Right cardiac atrium (tissue), 5 donors: ENCODE measurements around the gene EDEM2. TPM values are rescaled to one million over a fixed set of nuclear protein-coding genes. Genes with fewer than 3 reads are reported as not detected.
A peak's percentile ranks its signal among the peaks of the same experiment; 100 is the strongest.
"Not testable (repeated sequence)": the region's sequence is repeated elsewhere in the genome, so short reads cannot be mapped to it uniquely, and the experiment has no call there.

Source experiments
- ATAC-seq, 2 donors: fragments of 200-7000 bp; cut with Tn5 transposase; one replicate each; pipeline versions ENCODE4 v1.8.0 to v1.9.1; 2020; ENCODE audit warnings: moderate library complexity in 2 of 2, mild to moderate bottlenecking in 1 of 2
- DNase-seq, 3 donors: peaks; one replicate each; pipeline ENCODE4 v3.0.0-alpha.2; 2020
- H3K27ac ChIP-seq: one replicate; pipeline ENCODE4 v1.5.1; 2013; ENCODE audit warnings: mild to moderate bottlenecking, low read length, control low read depth, moderate library complexity
- H3K27me3 ChIP-seq: one replicate; pipeline ENCODE4 v1.6.1; 2013; ENCODE audit not compliant: control insufficient read depth, insufficient read depth
- H3K4me1 ChIP-seq: one replicate; pipeline ENCODE4 v1.6.1; 2013; ENCODE audit warnings: low read length; ENCODE audit not compliant: control insufficient read depth, insufficient read depth
- H3K4me3 ChIP-seq: one replicate; pipeline ENCODE4 v1.5.1; 2013; ENCODE audit warnings: low read length, control low read depth
- H3K9me3 ChIP-seq: one replicate; pipeline ENCODE4 v1.6.1; 2013; ENCODE audit warnings: low read length; ENCODE audit not compliant: control insufficient read depth
- WGBS: extraction: QIAGEN DNeasy Blood & Tissue Kit; methylation state at CpG from one replicate; pipeline ENCODE4 v1.1.7; 2013; 5-methylcytosine and 5-hydroxymethylcytosine counted together
- intact Hi-C, 4 donors: fragments of 100-400 bp; cut with DNase I; formaldehyde crosslinking; loops; one replicate each; pipeline versions ENCODE4 v1.11.0 to v1.14.0; 2022 to 2023
- polyA plus RNA-seq: library from polyadenylated mRNA; stranded (reverse); fragments of 200-250 nt; gene quantifications from one replicate; pipeline ENCODE4 v1.2.3, GENCODE V29; 2013
- total RNA-seq, 4 donors: library from RNA; stranded (reverse); fragmentation: NEBNext Ultra II Directional; extraction: Animal tissue kit (Norgen Biotek cat#: 25700); gene quantifications; one replicate each; pipeline ENCODE4 v1.2.1, GENCODE V29; 2021
- donor health status: healthy with polysubstance abuse.
- donor health status: DM: no; HTN: yes; CAD: no.
- donor health status: DM: no; HTN: no; CAD: no.
- donor health status: DM: no; HTN: yes; CAD: no; lungs with severe emphysema.
- donor health status: DM: yes; HTN: yes; CAD: no.

EDEM2 gene
- total and polyA plus RNA-seq, 5 donors: 11.8 to 25.9 (median 15.2) TPM

DNA sequence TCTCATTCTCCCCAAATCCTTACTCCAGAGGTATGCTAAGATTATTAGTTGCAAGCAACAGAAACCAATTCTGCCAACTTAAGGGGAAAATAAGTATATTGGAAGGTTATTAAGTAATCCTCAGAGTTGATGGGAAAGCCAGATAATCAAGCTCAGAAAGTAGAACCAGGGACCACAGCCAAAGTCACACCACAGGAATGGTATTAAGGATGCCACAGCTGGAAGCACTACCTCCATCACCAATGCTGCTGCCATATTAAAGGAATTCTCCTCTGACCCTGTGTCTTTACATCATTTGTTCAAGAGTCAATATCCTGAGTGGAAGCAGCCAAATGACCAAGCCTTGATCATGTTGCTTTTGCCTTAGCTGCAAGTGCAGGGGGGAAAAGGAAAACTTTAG is 34.6 kb upstream of the EDEM2 start:
- intact Hi-C loops: no loop called here
- Histone ChIP-seq H3K4me1 (no peaks in the 10 kb centered on the region), H3K4me3 (no peak overlapping the region), H3K27ac (no peak overlapping the region), H3K9me3 (no peaks in the 10 kb centered on the region), H3K27me3 (no peaks in the 10 kb centered on the region)
- no peak for DNase-seq
- ATAC-seq: no peak

- Histone ChIP-seq H3K4me3 (no peak overlapping the region), H3K27ac (no peak overlapping the region), H3K4me1 (no peaks in the 10 kb centered on the region), H3K27me3 (no peaks in the 10 kb centered on the region), H3K9me3 (no peaks in the 10 kb centered on the region)
- intact Hi-C loops: no loop called here
- DNase-seq (no peak), ATAC-seq (no peak)
- 89% methylated on average over 5 of the region's 5 CpGs for WGBS
Measured at GRCh38 chr20:35180266-35180665, 33.1 kb upstream of the EDEM2 start.

DNA sequence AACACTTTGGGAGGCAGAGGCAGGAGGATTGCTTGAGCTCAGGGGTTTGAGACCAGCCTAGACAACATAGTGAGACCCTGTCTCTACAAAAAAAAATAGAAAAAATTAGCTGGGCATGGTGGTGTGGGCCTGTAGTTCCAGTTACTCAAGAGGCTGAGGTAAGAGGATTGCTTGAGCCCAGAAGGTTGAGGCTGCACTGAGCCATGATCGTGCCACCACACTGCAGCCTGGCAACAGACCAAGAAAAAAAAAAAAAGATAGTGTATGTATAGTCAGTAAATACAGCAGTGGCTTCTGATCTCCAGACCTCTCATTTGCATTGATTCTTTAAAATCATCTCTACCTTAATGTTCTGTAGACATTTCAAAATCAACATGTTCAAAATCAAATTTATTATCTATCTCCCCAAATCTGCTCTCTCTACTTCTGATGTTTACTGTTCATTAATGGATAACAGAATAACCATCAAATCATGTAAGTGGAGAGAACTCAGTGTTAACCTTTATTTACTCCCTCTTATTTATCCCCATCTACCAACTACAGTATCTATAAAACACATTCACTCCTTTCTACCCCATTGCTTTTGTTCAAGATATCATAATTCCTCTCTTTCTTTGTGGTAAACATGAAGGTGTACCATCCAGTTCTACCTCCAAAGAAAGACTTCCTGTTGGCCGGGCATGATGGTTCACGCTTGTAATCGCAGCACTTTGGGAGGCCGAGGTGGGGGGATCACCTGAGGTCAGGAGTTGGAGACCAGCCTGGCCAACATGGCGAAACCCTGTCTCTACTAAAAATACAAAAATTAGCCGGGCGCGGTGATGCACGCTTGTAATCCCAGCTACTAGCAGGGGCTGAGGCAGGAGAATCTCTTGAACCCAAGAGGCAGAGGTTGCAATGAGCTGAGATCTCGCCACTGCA is 32.4 kb upstream of the EDEM2 start:
- no peak for DNase-seq
- 91% methylated on average over 11 of the region's 11 CpGs for WGBS
- Histone ChIP-seq H3K27ac (no peak overlapping the region), H3K4me3 (no peak overlapping the region), H3K4me1 (no peaks in the 10 kb centered on the region), H3K27me3 (no peaks in the 10 kb centered on the region), H3K9me3 (no peaks in the 10 kb centered on the region)
- intact Hi-C loops: no loop called here
- no peak for ATAC-seq

- intact Hi-C loops: no loop called here
- WGBS: 94% methylated on average over 14 of the region's 14 CpGs
- no peak for DNase-seq
- Histone ChIP-seq H3K4me3 (no peak overlapping the region), H3K27ac (no peak overlapping the region), H3K4me1 (peaks cover 3% of the 10 kb centered on the region), H3K27me3 (no peaks in the 10 kb centered on the region), H3K9me3 (no peaks in the 10 kb centered on the region)
- no peak for ATAC-seq
Measured at GRCh38 chr20:35176132-35176531, 29.0 kb upstream of the EDEM2 start.

GRCh38 chr20:35174458-35175216 is 27.5 kb upstream of the EDEM2 start:
- WGBS: 46% methylated on average over 49 of the region's 49 CpGs
- ATAC-seq (peak in 1 of 2 donors; percentile 35), DNase-seq (peak in 2 of 3 donors; percentile 68 to 71)
- Histone ChIP-seq H3K27ac (no peak overlapping the region), H3K4me1 (peaks cover 3% of the 10 kb centered on the region), H3K4me3 (no peak overlapping the region), H3K9me3 (no peaks in the 10 kb centered on the region), H3K27me3 (no peaks in the 10 kb centered on the region)
- intact Hi-C loops: no loop called here

DNA sequence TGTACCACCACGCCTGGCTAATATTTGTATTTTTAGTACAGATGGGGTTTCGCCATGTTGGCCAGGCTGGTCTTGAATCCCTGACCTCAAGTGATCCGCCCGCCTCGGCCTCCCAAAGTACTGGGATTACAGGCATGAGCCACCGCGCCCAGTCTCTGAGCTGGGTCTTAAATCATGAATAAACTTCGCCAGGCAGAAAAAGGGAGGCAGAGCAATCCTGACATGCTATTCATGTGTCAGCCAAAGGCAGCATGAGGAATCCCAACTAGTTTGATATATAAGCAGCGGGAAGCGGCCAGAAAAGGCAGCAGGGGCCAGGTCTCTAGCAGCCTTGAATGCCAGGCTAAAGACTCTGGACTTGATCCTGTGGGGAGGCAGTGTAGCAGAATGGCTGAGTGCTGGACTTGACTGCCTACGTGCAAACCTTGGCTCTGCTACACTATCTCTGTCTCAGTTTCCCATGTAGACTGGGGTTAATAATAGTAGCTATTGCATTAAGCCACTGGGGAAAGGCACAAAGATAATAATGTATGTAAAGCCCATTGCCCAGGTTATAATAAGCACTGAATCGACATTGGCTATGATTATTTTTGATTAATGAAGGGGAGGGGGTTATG is 26.5 kb upstream of the EDEM2 start:
- no peaks in the 10 kb centered on the region for H3K9me3 ChIP-seq
- WGBS: 80% methylated on average over 12 of the region's 12 CpGs
- no peak overlapping the region for H3K4me3 ChIP-seq
- H3K4me1 ChIP-seq: peaks cover 3% of the 10 kb centered on the region
- H3K27ac ChIP-seq: no peak overlapping the region
- intact Hi-C loops: no loop called here
- ATAC-seq: no peak
- no peaks in the 10 kb centered on the region for H3K27me3 ChIP-seq
- DNase-seq: no peak

DNA sequence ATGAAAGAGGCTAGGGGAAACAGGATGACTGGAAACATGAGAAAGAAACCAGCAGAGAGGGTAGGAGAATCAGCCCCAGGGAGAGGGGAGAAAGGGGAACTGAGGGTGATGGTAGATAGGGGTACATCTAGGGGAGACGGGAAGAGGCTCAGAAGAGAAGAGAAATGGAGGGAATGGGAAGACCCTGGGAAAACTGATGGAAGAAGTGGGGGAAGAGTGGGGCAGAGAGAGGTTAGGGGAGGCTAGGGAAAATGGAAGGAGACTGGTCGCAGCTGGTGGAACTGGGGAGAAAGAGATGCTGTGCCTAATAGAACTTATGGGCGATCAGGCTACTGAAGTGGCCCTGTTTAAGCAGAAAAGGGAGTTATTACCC is 25.3 kb upstream of the EDEM2 start:
- Histone ChIP-seq H3K9me3 (no peaks in the 10 kb centered on the region), H3K27me3 (no peaks in the 10 kb centered on the region), H3K4me3 (peak overlapping the region; percentile 55), H3K4me1 (peaks cover 3% of the 10 kb centered on the region), H3K27ac (peak overlapping the region; percentile 66)
- ATAC-seq (no peak), DNase-seq (no peak)
- WGBS: 73% methylated on average over 3 of the region's 3 CpGs
- intact Hi-C loops: no loop called here

- H3K27me3 ChIP-seq: no peaks in the 10 kb centered on the region
- intact Hi-C loops: no loop called here
- H3K4me1 ChIP-seq: peaks cover 3% of the 10 kb centered on the region
- peak; percentile 90 to 94 (median 93) for DNase-seq
- peak; percentile 96 for ATAC-seq
- WGBS: 7% methylated on average over 16 of the region's 16 CpGs
- peak within 1 kb of the TSS; percentile 66 for H3K27ac ChIP-seq
- peak within 1 kb of the TSS; percentile 55 for H3K4me3 ChIP-seq
- no peaks in the 10 kb centered on the region for H3K9me3 ChIP-seq
Measured at GRCh38 chr20:35171753-35172433, 24.8 kb upstream of the EDEM2 start, which contains the start of gene PROCR. Gene PROCR, plus strand, starts transcription at chr20:35172072. Its CDS starts 83 bp downstream, at chr20:35172155.

- ATAC-seq (no peak), DNase-seq (no peak)
- intact Hi-C loops: no loop called here
- WGBS: 64% methylated on average over 1 of the region's 1 CpG
- H3K4me3 ChIP-seq: peak overlapping the region; percentile 55
- H3K9me3 ChIP-seq: no peaks in the 10 kb centered on the region
- no peaks in the 10 kb centered on the region for H3K27me3 ChIP-seq
- H3K27ac ChIP-seq: no peak overlapping the region
- H3K4me1 ChIP-seq: peaks cover 5% of the 10 kb centered on the region
Measured at GRCh38 chr20:35171438-35171752, 24.3 kb upstream of the EDEM2 start.

DNA sequence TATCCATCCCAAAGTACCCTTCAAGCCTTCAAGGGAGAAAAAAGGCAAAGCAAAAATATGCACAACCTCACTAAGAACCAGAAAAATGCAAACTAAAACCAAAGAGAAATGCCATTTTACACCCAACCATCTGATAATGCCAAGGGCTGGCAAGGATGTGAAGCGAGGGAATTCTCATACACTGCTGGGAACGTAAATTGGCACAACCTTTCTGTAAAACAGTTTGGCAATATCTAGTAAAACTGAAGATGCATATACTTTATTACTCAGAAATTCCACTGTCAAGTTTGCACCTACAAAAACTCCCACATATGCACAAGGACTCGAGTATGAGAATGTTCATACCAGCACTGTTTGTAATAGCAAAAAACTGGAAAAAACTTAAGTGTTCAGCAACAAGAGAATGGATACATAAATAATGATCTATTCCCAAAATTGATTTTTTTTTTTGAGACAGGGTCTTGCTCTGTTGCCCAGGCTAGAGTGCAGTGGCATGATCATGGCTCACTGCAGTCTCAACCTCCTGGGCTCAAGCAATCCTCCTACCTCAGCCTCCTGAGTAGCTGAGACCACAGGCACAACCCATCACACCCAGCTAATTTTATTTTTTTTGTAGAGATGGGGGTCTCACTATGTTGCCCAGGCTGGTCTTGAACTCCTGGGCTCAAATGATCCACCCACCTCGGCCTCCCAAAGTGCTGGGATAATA is 21.7 kb upstream of the EDEM2 start:
- DNase-seq, intact Hi-C loops, H3K27ac ChIP-seq, H3K4me3 ChIP-seq, H3K9me3 ChIP-seq, H3K27me3 ChIP-seq, ATAC-seq: not testable (repeated sequence)
- peaks cover 10% of the 10 kb centered on the region for H3K4me1 ChIP-seq
- WGBS: 91% methylated on average over 4 of the region's 4 CpGs
